ENCODE data around the gene ZFYVE27.

The ZFYVE27 gene

DNA sequence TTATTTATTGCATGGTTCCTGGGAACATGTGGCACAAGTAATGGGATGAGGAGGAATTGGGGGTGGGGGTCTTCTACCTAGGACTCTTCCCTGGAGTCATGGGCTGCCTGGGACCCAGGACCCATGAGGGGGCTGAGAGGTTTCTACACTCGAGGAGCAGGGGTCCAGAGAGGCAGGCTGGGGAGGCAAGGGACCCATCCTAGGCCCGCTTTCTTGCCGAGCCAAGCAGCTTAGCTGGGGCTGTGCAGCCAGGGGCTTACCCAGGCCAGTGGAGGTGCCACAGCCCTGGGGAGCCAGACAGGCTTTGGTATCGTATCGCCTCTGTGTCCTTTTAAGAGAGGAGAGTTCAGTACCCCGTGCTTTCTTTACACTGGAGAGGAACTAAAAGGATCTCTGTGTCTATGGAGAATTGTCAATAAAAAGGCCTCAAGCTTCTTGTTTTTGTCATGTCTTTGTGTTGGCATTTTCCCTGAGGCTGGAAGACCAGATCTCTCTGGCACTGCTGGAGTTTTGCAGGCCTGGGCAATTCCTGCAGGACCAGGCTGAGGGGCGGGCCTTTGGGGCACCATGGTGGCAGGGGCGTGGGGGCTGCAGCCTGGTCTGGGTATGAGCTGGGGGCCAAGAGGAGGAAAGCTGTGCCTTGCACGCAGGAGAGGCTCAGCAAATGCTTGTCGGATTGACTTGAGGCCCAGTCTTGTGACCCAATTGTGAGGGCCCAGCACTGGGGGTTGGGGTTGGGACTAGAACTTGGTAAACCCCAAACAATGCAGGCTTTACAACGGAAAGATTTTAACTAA lies 23.7 kb downstream of the ZFYVE27 start:
- no peak for DNase-seq (ENCODE audit: low read depth)
- no peak overlapping the region for H3K4me3 ChIP-seq (ENCODE audit: low read depth, low read length)
- no peak for TF ChIP-seq CTCF (IDR thresholded peaks at IDR 0.05; ENCODE audit: control insufficient read depth, extremely low read depth, insufficient read depth)

GRCh38 chr10:97761331-97761865 lies 24.5 kb downstream of the ZFYVE27 start:
- TF ChIP-seq CTCF (IDR thresholded peaks at IDR 0.05; ENCODE audit: control insufficient read depth, extremely low read depth, insufficient read depth): no peak
- no peak for DNase-seq (ENCODE audit: low read depth)
- H3K4me3 ChIP-seq (ENCODE audit: low read depth, low read length): no peak overlapping the region

DNA sequence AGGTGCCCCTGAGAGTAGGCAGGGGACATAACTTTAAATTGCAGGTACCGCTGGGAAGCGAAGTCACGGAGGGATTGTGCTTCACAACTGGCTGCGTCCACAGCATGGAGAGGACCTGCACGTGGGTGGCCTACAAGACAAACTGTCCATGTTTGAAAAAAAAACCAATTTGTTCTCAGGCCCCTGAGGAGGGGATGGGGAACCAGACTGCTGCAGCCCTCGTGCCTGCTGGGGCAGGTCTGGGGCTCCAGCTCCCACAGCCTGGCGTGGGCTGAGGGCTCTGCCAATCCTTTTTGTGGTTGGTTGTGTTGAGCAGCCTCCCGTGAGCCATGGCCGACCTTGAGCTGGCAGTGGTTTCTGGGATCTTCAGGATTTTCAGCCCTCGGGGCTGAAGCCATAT lies 25.1 kb downstream of the ZFYVE27 start:
- no peak for DNase-seq (ENCODE audit: low read depth)
- no peak for TF ChIP-seq CTCF (IDR thresholded peaks at IDR 0.05; ENCODE audit: control insufficient read depth, extremely low read depth, insufficient read depth)
- H3K4me3 ChIP-seq (ENCODE audit: low read depth, low read length): no peak overlapping the region

DNA sequence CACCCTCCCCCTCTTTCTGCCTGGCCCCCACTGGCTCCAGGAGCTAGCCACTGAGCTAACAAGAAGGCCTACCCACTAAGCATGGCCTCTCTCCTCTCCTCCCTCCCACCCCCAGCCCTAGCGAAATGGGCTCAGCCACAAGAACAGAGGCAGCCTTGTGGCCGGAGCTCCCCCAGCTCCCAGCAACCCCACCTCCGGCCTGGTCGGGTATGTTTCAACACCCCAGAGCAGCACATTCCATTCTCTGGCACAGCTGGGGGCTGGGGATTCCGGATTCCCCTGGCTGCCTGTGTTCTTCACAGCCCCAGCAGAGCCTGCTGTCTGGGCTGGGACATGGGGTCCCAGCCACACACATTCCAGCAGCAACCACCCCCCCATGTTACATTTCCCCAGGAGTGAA lies 25.9 kb downstream of the ZFYVE27 start:
- no peak for DNase-seq (ENCODE audit: low read depth)
- H3K4me3 ChIP-seq (ENCODE audit: low read depth, low read length): no peak overlapping the region
- no peak for TF ChIP-seq CTCF (IDR thresholded peaks at IDR 0.05; ENCODE audit: control insufficient read depth, extremely low read depth, insufficient read depth)

DNA sequence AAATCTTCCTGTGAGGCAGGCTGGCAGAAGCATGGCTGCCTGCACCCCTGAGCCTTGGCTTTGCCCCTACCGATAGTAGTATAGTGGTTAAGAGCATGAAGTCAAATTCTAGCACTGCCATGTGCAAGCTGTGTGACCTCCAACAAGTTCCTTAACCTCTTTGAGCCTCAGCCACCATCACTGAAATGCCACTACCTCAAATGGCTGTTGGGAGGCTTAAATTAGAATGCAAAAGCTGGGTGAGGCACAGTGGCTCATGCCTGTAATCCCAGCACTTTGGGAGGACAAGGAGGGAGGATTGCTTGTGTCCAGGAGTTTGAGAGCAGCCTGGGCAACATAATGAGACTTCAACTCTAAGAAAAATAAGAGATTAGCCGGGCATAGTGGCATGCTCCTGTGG lies 26.5 kb downstream of the ZFYVE27 start:
- no peak overlapping the region for H3K4me3 ChIP-seq (ENCODE audit: low read depth, low read length)
- DNase-seq (ENCODE audit: low read depth): no peak
- TF ChIP-seq CTCF (IDR thresholded peaks at IDR 0.05; ENCODE audit: control insufficient read depth, extremely low read depth, insufficient read depth): no peak

GRCh38 chr10:97763947-97764346 lies 27.0 kb downstream of the ZFYVE27 start:
- no peak for TF ChIP-seq CTCF (IDR thresholded peaks at IDR 0.05; ENCODE audit: control insufficient read depth, extremely low read depth, insufficient read depth)
- H3K4me3 ChIP-seq (ENCODE audit: low read depth, low read length): no peak overlapping the region
- DNase-seq (ENCODE audit: low read depth): no peak

GRCh38 chr10:97764519-97764931 lies 27.6 kb downstream of the ZFYVE27 start:
- no peak for TF ChIP-seq CTCF (IDR thresholded peaks at IDR 0.05; ENCODE audit: control insufficient read depth, extremely low read depth, insufficient read depth)
- no peak overlapping the region for H3K4me3 ChIP-seq (ENCODE audit: low read depth, low read length)
- DNase-seq (ENCODE audit: low read depth): no peak

Data from LNCaP clone FGC (cell line).